Left kidney (tissue), 8 donors: Measurements from ENCODE around the gene CALN1. TPM values are rescaled to one million over a fixed set of nuclear protein-coding genes. Genes with fewer than 3 reads are reported as not detected.
A peak's percentile ranks its signal among the peaks of the same experiment; 100 is the strongest.
"Not testable (repeated sequence)": the region's sequence is repeated elsewhere in the genome, so short reads cannot be mapped to it uniquely, and the experiment has no call there.

ENCODE experiments used
- DNase-seq: peaks from one replicate; pipeline ENCODE4 v3.0.0-alpha.2; 2013
- long read RNA-seq, 8 donors: transcript quantifications; one replicate each; lab custom pipeline, GENCODE V29; 2026
- polyA plus RNA-seq: library from polyadenylated mRNA; unstranded; fragments of 120-200 nt; gene quantifications from one replicate; pipeline ENCODE4 v1.2.1, GENCODE V29; 2013; ENCODE audit not compliant: insufficient read length

The CALN1 gene
- polyA plus RNA-seq, result 1.5 TPM
- long read RNA-seq, donor 1, full-length matches to known transcripts, result 1 of 1 reads
- long read RNA-seq, donor 1, partial matches to known transcripts, result 0 of 1 reads
- long read RNA-seq, donor 1, other reads (novel, unspliced or antisense), result 0 of 1 reads
- long read RNA-seq, donor 2, result 0 reads
- long read RNA-seq, donor 3, result 0 reads
- long read RNA-seq, donor 4, result 0 reads
- long read RNA-seq, donor 5, result 0 reads
- long read RNA-seq, donor 6, full-length matches to known transcripts, result 1 of 1 reads
- long read RNA-seq, donor 6, partial matches to known transcripts, result 0 of 1 reads
- long read RNA-seq, donor 6, other reads (novel, unspliced or antisense), result 0 of 1 reads
- long read RNA-seq, donor 7, result 0 reads
- long read RNA-seq, donor 8, result 0 reads

DNA sequence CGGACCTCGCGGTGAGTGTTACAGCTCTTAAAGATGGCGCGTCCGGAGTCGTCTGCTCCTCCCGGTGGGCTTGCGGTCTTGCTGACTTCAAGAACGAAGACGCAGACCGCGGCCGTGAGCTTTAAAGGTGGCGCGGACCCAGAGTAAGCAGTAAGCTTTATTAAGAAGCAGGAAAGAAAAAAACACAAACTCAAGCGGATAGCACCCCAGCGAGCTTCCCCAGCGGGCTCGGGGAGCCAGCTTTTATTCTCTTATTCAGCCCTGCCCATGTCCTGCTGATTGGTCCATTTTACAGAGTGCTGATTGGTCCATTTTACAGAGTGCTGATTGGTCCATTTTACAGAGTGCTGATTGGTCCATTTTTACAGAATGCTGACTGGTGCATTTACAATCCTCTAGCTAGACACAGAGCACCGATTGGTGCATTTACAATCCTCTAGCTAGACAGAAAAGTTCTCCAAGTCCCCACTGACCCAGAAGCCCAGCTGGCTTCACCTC, at the start of gene CALN1:
CALN1 (minus strand) TSS at position 218 of the 498 bp plus-strand sequence.
- not testable (repeated sequence) for DNase-seq

DNA sequence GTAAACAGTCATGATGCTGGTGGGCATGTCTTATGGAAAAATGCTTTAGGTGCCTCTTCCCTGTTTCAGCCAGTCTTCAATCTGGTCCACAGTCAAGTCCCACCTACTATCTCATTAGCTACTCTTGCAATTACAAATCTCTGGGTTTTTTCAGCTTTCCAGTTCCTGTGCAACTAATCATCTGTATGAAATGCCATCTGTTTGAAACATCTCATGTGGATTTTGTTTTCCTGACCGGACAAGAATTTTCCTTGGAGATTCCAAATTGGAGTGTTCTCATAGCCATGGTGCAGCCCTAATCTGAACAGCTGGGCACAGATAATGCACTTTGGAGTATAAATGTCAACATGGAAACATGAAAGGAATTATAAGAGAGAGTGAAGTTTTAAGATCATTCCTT, 41.3 kb upstream of the CALN1 start:
- no peak for DNase-seq

DNA sequence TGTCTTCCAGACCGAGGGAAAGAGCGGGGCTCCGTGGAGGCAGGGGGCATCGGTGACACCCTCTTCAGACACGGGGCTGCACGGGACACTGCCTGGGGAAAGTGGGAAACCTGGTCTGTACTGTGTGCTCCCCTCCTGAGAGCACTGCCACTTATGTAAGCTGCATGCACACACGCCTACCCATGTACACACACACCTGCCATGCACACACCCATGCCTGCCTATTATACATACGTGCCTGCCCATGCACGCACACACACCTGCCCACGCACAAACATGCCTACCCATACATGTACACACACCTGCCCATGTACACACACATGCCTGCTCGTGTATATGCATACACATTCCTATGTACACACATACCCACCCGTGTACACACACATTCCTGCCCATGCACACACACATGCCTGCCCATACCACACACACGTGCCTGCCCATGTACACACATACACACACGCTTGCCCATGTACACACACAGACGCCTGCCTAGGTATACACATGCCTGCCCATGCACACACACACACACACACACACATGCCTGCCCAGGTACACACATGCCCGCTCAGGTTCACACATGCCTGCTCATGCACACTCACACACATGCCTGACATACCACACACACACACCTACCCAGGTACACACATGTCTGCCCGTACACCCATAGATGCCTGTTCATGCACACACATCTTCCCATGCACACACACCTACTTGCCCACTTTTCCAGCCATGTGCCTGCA, 35.5 kb upstream of the CALN1 start:
- DNase-seq, result no peak

DNA sequence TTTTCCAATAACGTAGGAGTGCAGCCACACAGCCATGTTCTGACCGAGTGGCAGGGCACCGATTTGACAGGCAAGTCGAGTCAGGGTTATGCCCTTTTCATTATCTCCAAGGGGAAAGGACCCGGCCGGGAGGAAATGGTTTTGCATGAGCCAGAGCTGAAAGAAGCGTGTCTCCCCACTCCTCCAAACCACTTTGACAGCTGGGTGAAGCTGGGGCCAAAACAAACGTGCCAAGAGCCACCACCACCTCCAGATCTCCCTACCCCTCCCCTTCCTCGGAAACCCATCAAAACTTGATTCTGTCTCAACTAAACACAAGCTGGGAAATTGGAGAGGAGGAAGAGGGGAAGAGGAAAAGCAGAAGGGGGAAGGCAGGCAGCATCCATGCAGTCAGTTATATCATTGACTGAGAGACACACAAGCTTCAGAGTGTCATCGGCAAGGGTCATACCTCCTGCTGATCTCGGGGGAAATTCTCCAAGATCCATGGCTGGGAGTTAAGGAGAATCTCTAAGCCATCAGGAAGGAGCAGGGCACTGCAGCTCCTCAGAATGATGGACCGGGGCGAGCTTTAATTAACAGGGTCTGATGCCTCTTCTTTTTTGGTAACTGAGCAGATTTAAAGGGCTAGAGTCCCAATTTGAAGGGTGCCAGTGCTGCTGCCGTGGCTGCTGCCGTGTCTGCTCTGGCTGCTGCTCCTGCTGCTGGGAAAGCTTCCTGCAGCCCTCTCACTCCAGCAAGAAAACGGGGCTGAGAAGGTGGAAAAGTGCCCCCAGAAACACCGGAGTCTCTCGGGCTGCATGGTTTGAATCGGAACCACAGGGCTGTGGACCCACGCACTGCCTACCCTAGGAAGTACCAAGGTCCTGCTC, 34.7 kb upstream of the CALN1 start:
- no peak for DNase-seq

DNA sequence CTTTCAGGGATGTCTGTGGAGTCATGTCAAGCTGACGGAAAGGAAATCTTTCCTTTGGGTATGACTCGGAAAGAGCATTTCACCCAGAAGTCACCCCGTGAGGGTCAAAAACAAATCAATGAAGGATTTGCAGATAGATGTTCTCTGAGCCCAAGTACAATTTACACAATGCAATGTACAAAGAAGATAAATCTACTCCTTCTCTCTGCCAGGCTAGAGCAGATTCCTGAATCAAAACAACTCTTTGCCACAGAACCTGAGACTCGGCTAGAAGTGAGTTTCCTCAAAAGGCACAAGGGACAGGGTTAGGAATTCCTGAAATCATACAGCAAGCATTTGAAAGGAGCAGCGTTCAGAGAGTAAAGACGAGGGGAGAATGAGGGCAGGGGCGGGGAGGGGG, 34.0 kb upstream of the CALN1 start:
- DNase-seq, result no peak

DNA sequence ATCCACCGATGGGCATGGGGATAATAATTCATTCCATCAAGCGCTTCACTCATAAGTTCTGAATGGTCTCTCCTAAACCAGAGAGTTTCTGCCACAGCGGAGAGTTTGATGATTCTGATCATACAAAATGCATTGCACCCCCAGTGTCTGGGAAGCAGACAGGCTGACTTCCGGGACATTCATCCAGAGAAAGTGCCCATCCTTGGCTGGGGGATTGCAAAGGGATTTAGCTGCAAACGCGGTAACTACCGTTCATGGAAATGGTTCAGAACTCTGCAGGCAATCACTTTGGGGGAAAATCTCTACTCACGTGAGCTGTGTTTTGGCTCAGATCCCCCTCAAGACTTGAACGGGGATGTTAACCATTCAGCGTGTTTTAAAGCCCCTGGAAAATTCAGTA, 33.4 kb upstream of the CALN1 start:
- DNase-seq, result no peak

DNA sequence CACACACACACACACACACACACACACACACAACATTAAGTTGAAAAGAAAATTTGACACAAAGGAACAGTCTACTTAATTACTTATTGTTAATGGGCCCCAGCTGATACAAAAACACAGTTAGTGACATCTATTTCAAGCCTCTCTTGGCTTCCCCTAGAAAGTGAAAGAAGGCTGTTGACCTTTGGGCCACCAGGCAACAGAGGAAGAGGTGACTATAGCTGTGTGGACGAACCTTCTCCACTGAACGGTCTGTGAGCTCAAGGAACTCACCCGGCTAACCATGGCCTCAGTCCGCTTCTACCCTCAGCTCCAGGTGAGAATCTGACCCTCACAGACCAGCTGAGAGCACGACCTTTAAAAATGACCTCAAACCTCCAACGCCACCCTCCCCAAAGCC, 32.9 kb upstream of the CALN1 start:
- DNase-seq, result no peak

DNA sequence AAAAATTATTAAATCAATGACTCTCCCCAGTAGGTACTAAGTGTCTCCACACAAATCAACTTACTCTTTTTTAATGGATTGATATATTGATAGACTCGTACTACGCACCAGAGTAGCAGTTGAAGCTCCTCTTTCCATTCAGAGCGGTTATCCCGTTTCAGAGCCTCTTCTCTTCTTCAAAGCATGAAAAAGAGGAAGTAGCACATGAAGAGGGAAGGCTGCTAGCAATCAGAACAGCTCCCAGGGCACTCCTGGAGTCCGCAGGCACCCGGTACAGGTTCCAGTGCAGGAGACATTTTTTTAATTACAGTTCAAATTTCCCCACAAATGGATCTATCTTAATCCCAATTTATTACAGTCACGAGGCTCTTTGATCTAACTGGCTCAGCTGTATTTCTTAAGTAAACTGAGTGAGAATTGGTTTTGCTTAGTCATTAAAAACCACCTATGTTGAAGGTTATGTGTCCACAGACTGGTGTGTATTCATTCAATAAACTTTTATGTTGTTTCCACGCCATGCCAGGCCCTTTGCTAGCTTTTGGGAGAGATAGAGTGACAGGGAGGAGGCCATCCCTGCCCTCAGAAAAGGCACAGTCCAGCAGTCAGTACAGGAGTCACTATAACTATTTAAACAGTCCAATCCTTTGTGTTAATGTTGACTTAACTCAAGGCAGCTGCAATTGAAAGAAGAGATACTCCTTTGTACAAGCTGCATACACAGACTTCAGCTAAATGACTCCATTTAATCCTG, 32.1 kb upstream of the CALN1 start:
- no peak for DNase-seq

DNA sequence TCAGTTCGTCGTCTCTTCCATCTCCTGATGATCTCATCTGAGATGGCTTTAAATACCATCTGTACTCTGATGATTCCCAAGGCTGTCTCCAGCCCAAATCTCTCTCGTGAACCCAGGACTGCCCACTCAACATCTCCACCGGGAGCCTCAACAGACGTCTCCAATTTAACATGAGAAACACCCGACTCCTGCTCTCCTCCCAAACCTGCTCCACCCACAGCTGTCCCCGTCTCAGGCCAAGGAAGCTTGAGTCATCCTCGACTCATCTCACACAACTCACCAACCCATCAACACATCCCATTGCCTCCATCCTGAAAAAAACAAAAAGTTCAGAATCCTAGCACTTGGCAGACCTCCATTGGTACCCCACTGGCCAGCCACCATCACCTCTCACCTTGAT, 29.7 kb upstream of the CALN1 start:
- DNase-seq, result no peak

DNA sequence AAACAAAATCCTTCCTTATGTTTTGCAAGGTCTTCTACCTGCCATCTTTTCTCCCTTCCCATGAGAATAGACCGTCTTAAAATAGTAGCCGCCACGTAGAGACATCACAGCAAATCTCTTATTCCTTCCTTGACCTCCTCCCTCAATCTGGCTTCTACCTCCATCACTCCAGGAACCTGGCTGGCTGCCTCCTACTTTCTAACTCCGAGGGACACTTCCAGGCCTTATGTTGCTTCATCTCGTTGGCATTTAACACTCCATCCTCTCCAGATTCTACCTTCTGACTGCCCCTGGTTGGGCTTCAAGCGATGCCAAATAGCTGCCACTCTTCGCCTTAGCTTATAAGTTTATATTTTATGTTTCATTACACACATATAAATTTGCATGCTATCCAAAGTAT, 26.4 kb upstream of the CALN1 start:
- DNase-seq, result no peak

DNA sequence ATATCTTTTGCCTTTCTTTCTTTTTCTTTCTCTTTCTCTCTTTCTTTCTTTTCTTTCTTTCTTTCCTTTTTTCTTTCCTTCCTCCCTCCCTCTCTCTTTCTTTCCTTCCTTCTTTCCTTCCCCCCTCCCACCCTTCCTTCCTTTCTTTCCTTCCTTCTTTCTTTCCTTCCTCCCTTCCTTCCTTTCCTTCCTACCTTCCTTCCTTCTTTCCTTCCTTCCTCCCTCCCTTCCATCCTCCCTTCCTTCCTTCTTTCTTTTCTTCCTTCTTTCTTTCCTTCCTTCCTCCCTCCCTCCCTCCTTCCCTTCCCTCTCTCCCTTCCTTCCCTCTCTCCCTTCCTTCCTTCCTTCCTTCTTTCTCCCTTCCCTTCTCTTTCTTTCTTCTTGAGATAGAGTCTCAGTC, 25.5 kb upstream of the CALN1 start:
- no peak for DNase-seq

DNA sequence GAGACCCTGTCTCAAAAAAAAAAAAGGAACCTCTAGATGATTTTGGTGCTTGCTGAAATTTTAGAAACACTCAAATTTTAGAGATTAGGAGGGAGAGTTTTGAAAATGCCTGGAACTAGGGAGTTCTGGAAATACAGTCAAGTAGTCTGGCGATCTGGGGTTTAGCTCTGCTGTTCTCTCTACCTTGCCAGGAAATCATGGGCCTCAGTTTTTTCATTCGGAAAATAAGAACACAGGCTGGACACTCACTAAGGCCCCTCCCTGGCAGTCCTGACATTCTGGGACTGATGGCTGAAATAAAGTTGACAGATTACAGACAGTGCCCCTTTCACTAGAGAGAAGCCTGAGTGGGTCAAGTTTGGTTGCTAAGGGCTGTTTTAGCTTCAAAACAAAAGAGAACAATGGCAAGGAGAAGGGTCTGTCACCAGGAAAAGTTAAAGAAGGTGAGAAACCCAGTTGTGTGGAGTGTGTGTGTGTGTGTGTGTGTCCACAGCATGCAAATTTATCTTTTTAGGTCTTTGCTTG, 25.0 kb upstream of the CALN1 start:
- DNase-seq, result peak; percentile 26

DNA sequence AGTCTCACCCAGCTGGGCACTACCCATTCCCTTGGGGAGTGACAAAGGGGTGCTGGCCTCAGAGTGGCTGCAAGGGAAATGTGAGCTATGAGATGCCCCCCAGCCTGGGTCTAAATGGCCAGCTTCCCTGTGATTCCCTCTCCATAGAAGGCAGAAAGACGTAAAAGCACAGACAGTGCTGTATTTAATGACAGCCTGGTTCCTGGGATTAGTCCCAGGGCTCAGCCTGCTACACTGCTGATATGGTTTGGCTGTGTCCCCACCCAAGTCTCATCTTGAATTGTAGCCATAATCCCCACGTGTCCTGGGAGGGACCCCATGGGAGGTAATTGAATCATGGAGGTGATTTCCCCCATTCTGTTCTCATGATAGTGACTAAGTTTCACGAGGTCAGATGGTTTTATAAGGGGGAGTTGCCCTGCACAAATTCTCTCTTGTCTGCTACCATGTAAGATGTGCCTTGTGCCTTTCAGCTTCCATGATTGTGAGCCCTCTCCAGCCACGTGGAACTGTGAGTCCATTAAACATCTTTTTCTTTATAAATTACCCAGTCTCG, 23.9 kb upstream of the CALN1 start:
- no peak for DNase-seq

DNA sequence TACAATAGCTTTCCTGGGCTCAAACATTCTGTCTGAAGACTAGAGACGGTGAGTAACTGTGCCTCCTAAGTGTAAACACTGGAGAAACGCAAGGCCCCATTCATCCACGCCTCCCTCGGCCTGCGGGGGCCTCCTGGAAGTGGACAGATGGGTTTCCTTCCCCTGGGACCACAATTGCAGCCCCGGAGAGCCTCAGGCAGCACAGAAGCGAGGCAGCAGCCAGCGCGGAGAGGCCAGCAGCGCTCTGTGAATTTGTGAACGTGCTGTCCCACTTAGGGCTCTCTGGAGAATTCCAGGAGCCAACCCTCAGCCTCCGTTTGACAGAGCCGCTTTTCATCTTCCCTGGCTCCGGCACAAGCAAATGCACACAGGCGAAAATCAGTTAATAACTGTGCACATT, 23.2 kb upstream of the CALN1 start:
- DNase-seq, result peak; percentile 20

DNA sequence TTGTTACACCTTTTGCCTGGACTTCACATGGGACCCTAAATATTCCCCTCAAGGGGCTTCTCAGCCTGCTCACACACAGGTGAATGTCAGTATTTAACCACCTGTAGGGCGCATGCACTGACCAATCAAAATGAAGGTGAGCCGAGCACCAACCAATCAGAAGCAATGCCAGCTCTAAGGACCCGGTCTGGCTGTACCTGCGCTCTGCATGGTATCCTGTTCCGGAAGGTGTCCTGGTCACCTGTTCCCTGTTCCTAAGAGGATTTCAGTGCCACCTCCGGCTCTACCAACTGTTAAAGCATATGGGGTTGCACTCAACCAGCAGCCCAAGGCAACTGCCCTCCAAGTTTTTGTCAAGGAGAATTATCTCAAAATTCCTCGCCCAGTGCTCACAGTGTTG, 18.4 kb upstream of the CALN1 start:
- no peak for DNase-seq

DNA sequence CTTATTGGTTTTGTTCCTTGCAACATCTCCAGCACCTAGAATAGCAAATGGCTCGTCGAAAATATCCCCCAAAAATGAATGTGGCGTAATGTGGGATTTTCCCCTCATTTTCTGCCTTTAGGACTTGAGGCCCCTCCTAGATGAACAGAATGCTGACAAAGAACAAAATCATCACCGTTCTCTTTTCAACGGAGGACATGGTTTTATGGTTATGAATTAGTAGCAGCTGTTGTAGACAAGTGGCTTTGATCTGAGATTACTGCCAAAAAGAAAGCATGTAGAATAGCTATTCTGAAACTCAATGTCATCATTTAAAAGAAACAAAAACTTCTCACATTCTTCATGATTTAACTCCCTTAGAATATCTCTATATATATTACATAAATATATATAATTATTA, 17.2 kb upstream of the CALN1 start:
- no peak for DNase-seq

DNA sequence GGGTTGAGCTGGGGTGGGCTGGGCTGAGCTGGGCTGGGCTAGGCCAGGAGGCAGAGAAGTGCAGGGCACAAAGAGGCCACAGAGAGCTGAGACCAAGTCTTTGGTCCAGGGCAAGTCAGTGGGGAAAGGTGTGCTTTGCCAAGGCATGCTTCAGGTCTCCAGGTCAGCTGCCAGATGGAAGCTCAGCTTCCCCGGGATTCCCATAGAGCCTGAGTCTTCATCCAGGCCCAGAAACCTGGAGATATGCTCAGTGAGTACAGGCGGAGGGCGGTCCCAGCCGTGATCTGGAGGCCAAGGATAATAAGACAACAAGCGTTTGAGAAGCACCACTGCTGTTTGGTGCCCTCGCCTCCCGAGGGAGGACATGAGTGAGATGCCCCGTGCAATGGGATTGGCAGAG, 4.7 kb upstream of the CALN1 start:
- DNase-seq, result no peak

DNA sequence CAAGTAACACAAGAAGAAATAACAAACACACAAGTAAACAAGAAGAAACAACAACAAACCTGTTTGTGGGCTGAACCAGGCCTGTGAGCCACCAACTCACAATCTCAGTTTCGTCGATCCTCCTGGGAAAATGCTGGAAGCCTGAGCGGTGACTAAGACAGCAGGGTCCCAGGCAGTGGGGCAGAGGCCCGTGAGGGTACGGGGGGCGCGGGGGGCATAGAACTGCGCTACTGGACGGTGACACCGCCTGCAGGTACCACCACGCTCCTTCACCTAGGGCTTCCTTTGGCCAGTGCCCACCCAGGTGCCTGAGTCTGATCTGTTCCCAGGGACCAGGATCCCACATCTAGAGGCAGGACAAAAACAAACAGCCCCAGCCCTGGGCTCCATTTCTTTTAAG, 3.4 kb upstream of the CALN1 start:
- DNase-seq, result no peak

DNA sequence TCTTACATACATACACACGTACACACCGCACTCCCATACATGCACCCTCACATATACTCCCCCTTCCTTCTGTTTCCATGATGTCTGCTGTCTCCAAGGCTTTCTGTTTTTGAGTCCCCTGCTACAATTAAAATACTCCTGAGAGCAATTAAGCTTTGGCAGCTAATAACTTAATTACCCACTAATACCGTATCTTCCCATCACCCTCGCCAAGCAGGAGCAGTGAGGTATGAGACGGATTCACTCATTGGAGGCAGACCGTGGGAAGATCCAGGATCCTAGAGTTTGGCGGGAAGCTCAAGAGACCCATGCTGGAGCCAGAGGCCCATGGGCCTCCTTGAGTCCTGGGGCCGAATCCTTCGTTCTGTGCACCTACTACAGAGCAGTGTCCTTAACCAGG, 1.7 kb upstream of the CALN1 start:
- no peak for DNase-seq

DNA sequence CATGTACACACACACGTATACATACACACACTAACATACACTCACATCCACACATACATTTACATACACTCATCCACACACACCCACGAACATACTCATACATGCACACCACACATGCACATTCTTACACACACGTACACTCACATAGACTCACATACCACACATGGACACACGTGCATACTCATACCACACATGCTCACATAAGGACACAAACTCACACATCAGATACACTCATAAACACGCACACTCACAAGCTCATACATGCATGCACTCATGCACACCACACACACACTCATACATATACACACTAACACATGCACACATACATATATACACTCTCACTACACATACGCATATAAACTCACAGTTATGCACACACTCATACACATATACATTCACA, 1.2 kb upstream of the CALN1 start:
- no peak for DNase-seq

DNA sequence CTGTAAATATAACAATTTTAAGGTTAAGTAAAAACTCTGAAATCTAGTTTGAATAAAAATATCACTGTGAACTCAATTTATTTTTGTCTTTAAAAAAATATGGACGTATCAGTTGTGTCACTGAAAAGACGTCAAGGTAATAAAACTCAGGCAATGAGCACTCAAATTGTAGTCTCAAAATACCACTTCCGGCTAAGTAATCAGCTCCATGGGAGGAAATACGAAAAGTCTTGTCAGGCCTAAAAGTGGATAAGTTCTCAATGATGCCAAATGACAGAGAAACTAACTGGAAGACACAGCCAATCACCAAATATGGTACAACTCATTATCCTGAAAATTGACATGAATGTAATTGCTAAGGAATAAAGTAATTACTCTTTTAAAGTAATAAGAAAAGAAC, 719 bp downstream of the CALN1 start:
- DNase-seq, result no peak
